Activated CD4-positive, alpha-beta T cell treated with anti-CD3 and anti-CD28 coated beads for 4 hours (primary cell): ENCODE data around the gene CD9.
A peak's percentile ranks its signal among the peaks of the same experiment; 100 is the strongest.

Experiments
- DNase-seq, 2 donors: peaks; one replicate each; pipeline ENCODE4 v3.0.0-alpha.2; 2020

CD9 gene

GRCh38 chr12:6277982-6278438 lies 77.8 kb downstream of the CD9 start:
- peak; percentile 40 to 49 for DNase-seq

DNA sequence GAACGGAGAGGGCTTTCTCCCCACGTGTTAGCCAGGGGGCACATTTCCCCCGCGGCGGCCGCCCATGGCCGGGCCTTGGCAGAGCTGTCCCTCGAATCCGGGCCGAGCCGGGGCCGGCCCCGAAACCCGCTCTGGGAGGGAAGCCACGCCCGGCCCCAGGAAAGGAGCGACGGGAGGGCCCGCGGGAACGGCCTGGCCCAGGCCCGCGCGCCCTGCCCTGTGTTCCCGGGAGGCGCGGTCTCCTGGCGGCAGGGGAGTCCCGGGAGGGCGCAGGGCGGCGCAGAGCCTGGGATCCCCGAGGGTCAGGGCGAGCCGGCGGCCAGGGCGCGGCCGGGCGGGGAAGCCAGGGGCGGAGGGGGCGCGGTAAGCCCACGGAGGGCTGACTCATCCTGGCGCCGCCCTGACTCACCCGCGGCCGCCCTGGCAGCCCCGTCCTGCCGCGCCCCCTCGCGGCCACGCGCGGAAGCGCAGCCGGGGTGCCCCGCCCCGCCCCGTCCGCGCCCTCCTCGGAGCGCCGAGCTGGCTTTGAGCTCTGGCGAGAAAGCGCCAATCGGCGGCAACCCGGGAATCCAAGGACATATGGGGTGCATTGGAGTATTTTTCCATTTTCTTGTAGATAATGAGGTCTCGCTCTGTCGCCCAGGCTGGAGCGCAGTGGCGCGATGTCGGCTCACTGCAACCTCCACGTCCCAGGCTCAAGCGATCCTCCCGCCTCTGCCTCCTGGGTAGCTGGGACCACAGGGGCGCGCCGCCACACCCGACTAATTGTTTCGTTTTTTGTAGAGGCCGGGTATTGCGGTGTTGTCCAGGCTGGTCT lies 78.4 kb downstream of the CD9 start:
- DNase-seq: peak; percentile 81 to 83

GRCh38 chr12:6279256-6279628 lies 79.0 kb downstream of the CD9 start:
- DNase-seq: no peak

- DNase-seq: no peak
Observed at GRCh38 chr12:6279631-6280030, 79.4 kb downstream of the CD9 start.

DNA sequence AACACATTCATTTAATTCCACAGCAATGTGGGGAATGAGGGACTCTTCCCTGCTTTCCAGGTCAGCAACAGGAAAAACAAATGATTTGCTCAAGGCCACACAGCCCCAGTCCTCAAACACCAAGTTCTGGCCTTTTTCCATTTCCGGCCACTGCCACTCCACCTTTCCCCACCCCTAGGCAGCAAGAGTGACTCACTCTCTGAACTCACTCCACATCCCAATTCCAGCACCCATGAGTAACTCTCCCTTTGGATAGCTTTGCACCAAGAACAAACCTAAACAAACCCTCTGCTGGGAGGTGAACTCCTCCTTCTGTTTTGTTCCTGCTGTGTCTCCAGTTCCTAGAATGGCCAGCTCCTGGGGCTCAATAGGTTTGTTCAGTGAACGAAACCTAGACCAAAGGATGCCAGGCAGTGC lies 79.9 kb downstream of the CD9 start:
- DNase-seq: no peak

DNA sequence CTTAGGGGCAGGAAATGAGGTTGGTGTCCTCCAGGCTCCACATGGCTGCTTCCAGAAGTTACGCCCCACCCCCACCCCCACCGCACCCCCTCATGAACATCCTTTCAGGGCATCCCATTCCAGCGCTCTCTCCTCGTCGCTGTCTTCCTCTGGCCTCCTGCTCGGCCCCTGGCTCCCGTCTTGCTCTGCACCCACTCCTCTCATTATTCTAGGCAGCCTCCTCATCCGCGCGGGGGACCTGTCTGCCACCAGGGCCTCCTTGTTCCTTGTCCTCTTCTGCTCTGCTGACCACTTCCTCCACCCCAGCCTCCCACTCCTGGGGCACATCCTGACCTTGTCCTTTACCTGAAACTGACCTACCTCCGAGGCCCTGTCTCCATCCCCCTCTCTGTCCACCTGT lies 80.5 kb downstream of the CD9 start:
- DNase-seq: no peak

GRCh38 chr12:6281081-6281809 lies 81.0 kb downstream of the CD9 start:
- DNase-seq: no peak

- DNase-seq: no peak
Observed at GRCh38 chr12:6282453-6282840, 82.2 kb downstream of the CD9 start.

- no peak for DNase-seq
Observed at GRCh38 chr12:6284273-6284672, 84.1 kb downstream of the CD9 start.

- DNase-seq: peak; percentile 51 to 68
Observed at GRCh38 chr12:6285063-6285477, 84.9 kb downstream of the CD9 start.

GRCh38 chr12:6285532-6286306 lies 85.5 kb downstream of the CD9 start:
- DNase-seq: no peak
